LNCAP (cell line): ENCODE results near the gene ELMO1.

Experiments
- TF ChIP-seq, protein P1 (sequence below): fragments of 450-650 bp; IDR thresholded peaks from 2 replicates; pipeline ENCODE4 v1.5.1; 2017; ENCODE audit warnings: mild to moderate bottlenecking

Gene ELMO1

DNA sequence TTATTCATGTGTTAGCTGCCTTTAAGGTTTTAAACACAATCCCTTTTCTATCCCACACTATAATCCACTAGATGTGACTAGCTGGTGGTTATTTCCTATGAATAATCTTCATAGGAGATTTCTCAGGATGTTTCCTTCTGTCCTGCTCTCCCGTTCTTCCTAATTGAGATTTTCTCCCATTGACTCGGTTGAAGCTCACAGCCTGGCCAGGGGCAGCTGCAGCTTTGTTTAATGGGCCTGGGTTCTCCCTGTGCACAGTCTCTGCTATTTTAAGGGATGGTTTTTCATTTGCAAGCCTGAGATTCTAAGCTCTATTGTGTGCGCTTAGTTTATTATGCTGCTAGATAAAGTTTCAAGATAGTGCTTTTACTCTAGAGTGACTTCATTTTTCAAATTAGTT is 441.0 kb downstream of the ELMO1 start:
- TF ChIP-seq, protein P1, sequence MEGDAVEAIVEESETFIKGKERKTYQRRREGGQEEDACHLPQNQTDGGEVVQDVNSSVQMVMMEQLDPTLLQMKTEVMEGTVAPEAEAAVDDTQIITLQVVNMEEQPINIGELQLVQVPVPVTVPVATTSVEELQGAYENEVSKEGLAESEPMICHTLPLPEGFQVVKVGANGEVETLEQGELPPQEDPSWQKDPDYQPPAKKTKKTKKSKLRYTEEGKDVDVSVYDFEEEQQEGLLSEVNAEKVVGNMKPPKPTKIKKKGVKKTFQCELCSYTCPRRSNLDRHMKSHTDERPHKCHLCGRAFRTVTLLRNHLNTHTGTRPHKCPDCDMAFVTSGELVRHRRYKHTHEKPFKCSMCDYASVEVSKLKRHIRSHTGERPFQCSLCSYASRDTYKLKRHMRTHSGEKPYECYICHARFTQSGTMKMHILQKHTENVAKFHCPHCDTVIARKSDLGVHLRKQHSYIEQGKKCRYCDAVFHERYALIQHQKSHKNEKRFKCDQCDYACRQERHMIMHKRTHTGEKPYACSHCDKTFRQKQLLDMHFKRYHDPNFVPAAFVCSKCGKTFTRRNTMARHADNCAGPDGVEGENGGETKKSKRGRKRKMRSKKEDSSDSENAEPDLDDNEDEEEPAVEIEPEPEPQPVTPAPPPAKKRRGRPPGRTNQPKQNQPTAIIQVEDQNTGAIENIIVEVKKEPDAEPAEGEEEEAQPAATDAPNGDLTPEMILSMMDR: no peak

GRCh38 chr7:37007268-37007667 is 441.4 kb downstream of the ELMO1 start:
- TF ChIP-seq, protein P1: no peak

- TF ChIP-seq, protein P1: no peak
Measured at GRCh38 chr7:37006764-37007163, 441.9 kb downstream of the ELMO1 start.

DNA sequence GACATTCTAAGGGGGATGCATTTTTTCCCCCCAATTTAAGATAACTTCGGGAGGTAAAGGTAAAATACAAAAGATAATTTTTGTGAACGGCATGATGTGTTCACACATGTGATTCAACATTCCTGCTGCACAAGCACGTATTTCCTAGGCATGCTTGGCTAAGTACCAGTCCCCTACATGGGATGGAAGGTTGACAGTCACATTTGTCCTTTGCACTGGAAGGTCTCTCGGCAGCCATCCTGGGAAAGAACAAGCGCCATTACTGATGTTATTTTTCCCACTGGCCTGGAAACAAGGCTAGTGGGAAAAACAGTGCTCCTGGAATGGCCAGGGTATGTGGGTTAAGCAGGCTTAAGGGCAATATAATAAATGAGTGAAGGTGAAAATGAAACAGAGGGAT is 448.2 kb downstream of the ELMO1 start:
- TF ChIP-seq, protein P1: no peak

- TF ChIP-seq, protein P1: no peak
Measured at GRCh38 chr7:36999626-37000485, 448.8 kb downstream of the ELMO1 start.

- TF ChIP-seq, protein P1: no peak
Measured at GRCh38 chr7:36995776-36996175, 452.9 kb downstream of the ELMO1 start.

DNA sequence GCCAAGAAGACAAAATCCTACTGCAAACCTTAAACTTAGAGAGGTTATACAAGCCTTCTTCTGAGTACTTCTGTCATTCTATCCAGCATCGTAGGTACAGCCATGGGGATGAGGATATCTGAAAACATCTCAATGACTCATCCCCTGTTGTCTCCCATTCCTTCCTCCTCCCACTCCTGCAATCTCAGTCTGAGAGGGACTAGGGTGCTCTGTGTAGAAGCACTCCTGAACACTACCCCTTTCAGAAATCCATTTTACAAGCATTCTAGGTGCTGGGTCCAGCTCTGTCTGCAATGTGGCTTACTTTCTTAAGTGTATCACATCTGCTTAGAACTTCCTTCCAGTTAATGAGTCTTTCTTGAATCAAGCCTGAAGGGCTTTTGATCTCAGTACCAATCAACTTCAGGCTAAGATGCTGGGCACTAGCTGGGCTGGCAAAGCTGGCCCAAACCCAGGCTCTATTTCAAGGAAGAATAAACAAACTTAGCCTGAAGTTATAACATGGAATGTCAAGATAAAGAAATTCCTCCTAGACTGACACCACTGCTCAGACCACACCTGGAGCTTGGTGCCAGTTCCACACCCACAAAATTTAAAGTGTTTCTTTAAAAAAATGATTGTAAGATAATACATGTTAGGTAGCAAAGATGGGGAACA is 454.1 kb downstream of the ELMO1 start:
- TF ChIP-seq, protein P1: no peak
